GM18526 (cell line): ENCODE results near the gene IPO4.
A peak's percentile ranks its signal among the peaks of the same experiment; 100 is the strongest.

Experiments used
- POLR2A ChIP-seq: IDR thresholded peaks from 3 replicates; pipeline ENCODE4 v1.6.1; 2011; ENCODE audit not compliant: insufficient read length; ENCODE audit errors: extremely low read depth

Gene IPO4

DNA sequence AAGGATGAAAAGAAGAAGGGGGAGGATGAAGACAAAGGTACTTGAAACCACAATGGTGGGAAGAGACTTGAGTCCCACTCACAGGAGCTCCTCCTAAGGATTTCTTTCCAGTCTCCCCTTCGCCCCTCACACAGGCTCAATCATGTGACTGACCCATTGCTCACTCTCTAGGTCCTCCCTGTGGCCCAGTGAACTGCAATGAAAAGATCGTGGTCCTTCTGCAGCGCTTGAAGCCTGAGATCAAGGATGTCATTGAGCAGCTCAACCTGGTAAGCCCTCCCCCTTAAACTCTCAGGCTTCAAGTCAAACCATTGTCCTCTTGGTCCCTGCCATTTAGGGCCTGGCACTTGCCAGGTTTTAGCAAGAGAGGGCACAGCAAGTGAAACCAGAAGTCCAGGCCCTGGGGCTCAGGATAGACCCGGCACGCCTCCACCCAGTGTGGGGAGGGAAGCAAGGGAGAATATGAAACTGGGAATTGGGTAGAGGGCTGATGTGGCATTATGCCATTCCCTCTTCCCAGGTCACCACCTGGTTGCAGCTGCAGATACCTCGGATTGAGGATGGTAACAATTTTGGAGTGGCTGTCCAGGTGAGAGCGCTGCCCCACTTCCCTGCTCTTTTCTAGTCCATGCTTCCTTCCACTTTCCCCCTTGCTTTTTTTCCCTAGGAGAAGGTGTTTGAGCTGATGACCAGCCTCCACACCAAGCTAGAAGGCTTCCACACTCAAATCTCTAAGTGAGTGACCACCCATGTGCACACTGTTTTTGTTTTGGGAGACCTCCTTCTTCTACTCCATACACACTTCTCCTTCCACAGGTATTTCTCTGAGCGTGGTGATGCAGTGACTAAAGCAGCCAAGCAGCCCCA, 50.9 kb downstream of the IPO4 start:
- TF ChIP-seq POLR2A, result no peak

DNA sequence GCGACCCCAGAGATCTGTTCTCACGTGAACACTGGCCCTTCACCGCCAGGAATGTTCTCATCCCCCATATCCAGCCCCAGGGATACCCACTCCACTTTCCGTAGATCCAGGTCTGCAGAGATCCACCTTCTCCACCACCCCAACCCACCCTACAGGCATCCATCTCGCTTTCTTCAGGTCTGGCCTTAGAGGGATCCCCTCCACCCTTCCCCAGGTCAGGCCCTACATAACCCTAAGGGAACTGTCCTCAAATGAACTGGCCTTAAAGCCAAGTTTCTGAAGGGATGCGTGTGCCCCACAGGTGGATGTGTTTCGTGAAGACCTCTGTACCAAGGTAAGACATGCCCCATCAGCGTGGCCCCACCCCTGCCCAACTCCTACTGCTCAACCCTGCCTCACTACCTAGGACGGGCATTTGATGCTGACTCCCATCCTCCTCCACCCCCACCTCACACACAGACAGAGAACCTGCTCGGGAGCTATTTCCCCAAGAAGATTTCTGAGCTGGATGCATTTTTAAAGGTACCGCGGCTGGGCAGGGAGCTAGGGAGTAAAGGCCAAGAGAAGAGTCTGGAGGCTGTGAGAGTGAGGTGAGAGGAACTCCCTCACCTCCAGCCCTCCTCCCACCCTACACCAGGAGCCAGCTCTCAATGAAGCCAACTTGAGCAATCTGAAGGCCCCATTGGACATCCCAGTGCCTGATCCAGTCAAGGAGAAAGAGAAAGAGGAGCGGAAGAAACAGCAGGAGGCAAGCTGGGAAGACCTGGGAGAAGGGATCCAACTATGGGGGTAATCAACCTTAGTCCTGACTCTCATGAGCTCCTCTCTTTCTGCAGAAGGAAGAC, 51.7 kb downstream of the IPO4 start:
- TF ChIP-seq POLR2A, result no peak

DNA sequence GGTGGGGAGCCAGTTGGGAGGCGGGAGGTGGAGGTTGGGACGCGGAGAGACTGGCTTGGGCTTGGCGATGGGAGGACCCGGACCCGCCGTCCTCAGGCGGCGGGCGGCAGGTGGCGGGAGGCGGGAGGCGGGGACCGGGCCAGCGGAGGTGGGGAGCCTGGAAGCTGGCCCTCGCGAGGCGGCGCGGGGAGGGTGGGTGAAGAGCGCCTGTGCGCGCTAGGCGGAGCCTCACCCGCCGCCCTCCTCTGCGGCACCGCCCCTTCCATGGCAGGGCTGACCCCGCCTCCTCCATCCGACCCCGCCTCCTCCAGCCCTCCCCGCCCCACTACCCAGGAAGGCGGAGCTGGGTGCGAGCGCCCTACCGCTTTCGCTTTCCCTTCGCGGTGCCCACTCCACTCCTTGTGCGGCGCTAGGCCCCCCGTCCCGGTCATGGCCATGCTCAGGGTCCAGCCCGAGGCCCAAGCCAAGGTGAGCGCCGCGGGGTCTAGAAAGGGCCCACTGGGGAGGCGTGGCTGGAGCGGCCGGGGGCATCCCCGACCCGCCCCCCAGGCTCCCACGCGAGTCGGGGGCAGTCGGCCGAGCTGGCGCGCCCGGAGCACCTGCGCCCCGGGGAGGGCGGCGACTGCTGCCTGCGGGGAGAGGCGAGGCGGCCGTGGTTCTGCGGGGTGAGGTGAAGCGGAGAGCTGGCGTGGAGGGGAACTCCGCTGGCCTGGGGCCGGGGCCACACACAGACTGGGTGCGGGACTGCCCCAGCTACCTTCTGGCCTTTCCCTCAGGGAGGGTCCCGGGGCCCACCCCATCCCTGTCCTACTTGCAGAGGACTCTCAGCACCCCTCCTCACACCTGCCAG, 52.6 kb downstream of the IPO4 start, which contains the start of gene PSME1:
Gene PSME1 (plus strand): TSS at position 361 of the 850 bp plus-strand sequence. CDS start 69 bp downstream, at position 430.
- TF ChIP-seq POLR2A, result peak; percentile 53

DNA sequence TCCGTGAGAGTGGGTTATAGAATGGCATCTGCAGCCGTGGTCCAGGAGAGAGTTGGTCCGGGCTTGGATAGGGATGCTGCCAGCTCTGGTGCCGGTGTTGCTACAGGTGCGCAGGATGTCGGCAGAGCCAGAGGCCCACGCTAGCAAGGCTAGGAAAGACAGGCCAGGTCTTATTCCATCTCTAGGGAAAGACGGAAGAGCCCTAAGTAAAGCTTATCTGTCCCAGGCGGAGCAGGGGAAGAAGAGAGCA, 53.1 kb downstream of the IPO4 start:
- no peak for TF ChIP-seq POLR2A

DNA sequence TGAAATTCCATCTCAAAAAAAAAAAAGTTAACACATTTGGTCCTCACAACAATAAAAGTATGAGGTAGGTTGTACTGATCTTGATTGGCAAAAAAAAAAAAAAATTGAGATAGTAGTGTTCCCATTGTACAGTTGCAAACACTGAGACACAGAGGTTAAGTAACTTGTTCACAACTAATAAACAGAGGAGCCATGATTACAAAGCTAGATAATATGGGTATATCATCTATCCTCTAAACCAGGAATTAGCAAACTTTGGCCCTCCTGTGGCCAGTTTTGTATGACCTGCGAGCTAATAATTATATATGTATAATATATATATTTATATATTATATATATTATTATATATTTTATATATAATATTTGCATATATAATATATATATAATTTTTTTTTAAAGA, 54.9 kb downstream of the IPO4 start:
- TF ChIP-seq POLR2A, result no peak

DNA sequence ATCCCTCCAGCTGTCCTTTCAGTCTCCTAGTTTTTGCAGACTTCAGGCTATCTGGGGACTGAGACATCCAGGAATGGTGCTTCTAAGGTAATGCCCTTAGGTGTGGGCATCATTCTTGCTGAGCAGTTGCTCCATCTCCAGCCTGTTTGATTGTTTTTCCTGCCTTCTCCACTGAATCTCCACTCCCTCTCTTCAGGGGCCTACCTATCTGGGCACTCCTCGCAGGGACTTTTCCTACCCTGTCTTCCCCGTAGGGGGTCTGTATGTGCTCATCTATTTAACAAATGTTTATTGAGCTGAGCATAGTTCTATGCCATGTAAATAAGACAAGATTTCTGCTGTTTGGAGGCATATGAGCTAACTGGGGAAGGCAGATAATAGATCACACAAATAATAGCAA, 55.6 kb downstream of the IPO4 start:
- TF ChIP-seq POLR2A, result no peak

DNA sequence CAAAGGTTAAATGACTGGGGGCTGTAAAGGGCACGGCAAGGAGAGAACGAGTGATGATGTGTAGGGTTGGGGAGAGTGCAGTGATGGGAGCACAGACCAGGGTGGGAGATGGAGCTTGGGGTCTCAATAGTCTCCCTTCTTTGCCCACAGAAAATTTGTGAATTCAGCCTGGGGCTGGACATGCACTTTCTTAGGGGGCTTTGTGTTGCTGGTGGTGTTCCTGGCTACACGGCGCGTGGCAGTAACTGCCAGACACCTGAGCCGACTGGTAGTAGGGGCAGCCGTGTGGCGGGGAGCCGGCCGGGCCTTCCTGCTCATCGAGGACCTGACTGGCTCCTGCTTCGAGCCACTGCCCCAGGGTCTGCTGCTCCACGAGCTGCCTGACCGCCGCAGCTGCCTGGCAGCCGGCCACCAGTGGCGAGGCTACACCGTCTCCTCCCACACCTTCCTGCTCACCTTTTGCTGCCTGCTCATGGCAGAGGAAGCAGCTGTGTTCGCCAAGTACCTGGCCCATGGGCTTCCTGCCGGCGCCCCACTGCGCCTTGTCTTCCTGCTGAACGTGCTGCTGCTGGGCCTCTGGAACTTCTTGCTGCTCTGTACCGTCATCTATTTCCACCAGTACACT, 56.4 kb downstream of the IPO4 start:
- TF ChIP-seq POLR2A, result no peak

DNA sequence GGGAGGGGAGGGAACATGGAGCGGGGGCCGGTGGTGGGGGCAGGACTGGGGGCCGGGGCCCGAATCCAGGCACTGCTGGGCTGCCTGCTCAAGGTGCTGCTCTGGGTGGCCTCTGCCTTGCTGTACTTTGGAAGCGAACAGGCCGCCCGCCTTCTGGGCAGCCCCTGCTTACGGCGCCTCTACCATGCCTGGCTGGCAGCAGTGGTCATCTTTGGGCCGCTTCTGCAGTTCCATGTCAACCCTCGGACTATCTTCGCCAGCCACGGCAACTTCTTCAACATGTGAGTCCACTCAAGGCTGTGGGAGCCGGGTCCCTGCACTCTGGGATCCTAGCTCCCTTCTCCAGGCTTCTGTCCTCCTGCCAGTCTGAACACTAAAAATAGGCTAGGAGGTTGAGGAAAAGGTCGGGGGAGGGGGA, 57.1 kb downstream of the IPO4 start:
- TF ChIP-seq POLR2A, result no peak

DNA sequence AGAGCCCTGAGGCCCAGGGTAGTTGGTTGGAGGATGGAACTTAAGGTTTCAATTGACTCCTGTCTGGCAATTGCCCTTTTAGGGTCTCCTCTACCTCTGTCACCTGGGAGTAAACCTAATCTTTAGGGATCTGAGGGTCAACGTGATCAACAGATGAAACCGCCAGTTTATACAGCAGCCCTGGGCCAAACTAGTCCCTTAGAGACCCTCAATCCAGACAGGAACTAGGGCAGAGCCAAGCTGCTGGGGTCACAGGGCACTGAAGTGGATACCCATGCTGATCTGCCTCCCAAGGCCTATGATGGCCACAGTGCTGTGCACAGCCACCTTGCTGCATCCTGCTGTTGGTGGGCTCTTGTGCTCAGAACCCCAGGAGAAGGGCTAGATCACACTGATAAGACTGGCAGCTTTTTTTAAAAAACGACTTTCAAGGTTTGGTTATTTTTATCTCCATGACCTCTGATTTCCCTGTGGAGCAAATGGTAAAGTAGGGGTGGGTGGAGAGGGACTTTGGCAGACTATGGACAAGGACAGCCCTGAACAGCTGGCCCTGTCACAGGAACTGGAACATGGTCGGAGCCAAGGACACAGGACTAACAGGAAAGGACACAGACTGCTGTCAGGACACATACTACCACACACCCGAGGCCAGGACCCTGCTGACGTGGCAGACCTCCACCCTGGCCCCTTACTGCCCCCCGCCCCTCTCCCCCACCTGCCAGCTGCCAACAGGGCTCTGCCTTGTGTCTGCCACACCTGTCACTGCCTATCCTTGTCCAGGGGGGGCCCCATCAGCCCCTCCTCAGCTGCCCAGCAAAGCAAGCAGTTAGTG, 57.7 kb downstream of the IPO4 start:
- TF ChIP-seq POLR2A, result no peak

DNA sequence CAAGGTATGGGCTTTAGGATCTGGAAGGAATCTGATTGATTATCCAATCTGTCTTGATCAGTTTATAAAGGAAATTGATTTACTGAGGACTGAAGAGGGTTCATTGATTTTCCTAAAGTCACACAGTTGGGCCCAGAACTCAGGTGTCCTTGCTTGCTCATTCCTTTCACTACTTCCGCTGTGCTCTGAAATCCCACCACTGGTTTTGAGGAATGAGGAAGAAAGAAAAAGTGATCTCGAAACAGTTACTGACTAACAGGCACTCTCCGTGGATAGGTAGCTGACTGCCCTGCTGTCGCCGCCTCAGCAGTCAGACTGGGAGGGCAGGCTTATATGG, 58.3 kb downstream of the IPO4 start, which contains the start of gene FITM1:
Gene FITM1 (plus strand): TSS at position 280 of the 337 bp plus-strand sequence. CDS start 905 bp downstream, outside the sequence.
- no peak for TF ChIP-seq POLR2A
